OCI-M1 (cell line): ENCODE results near the gene ANP32D.
"Not testable (repeated sequence)": the region's sequence is repeated elsewhere in the genome, so short reads cannot be mapped to it uniquely, and the experiment has no call there.

Source experiments
- DNase-seq: peaks from one replicate; lab custom pipeline; 2025; lab: John Stamatoyannopoulos, UW

The ANP32D gene

GRCh38 chr12:48506836-48507235 lies 34.5 kb downstream of the ANP32D start:
- DNase-seq: not testable (repeated sequence)

- DNase-seq: no peak
These were observed 36.6 kb downstream of the ANP32D start for GRCh38 chr12:48508987-48509386.

- no peak for DNase-seq
These were observed 37.8 kb downstream of the ANP32D start for GRCh38 chr12:48510111-48510510.

- DNase-seq: no peak
These were observed 40.5 kb downstream of the ANP32D start for GRCh38 chr12:48512855-48513254.

GRCh38 chr12:48514728-48515127 lies 42.4 kb downstream of the ANP32D start:
- DNase-seq: no peak

- not testable (repeated sequence) for DNase-seq
These were observed 48.0 kb downstream of the ANP32D start for GRCh38 chr12:48520381-48520780.
